Thymus (tissue), 11 donors: ENCODE data around the gene GNAO1. TPM values are rescaled to one million over a fixed set of nuclear protein-coding genes. Genes with fewer than 3 reads are reported as not detected.

ENCODE experiments used
- DNase-seq, 9 donors: peaks; one replicate each; pipeline ENCODE4 v3.0.0-alpha.2; 2013; ENCODE audit warnings: low spot score in 9 of 9, low read depth in 6 of 9, missing footprints in 1 of 9
- H3K27ac ChIP-seq, 2 donors: one replicate each; pipeline ENCODE4 v1.5.1; 2013; ENCODE audit warnings: control low read depth in 1 of 2, low read depth in 1 of 2, low read length in 1 of 2, mild to moderate bottlenecking in 1 of 2, moderate library complexity in 1 of 2
- H3K27me3 ChIP-seq, 2 donors: one replicate each; pipeline ENCODE4 v1.5.1; 2013; ENCODE audit warnings: low read length in 1 of 2; ENCODE audit not compliant: control insufficient read depth in 2 of 2, insufficient read depth in 1 of 2
- H3K36me3 ChIP-seq, 2 donors: one replicate each; pipeline ENCODE4 v1.5.1; 2013; ENCODE audit warnings: low read length in 1 of 2, mild to moderate bottlenecking in 1 of 2, moderate library complexity in 1 of 2; ENCODE audit not compliant: control insufficient read depth in 2 of 2, insufficient read depth in 2 of 2
- H3K4me1 ChIP-seq, 2 donors: one replicate each; pipeline ENCODE4 v1.5.1; 2013; ENCODE audit warnings: low read length in 2 of 2; ENCODE audit not compliant: control insufficient read depth in 2 of 2, insufficient read depth in 2 of 2
- H3K4me3 ChIP-seq, 2 donors: one replicate each; pipeline ENCODE4 v1.5.1; 2013; ENCODE audit warnings: low read length in 2 of 2, control low read depth in 1 of 2, mild to moderate bottlenecking in 1 of 2
- H3K9me3 ChIP-seq, 2 donors: one replicate each; pipeline ENCODE4 v1.5.1; 2013; ENCODE audit warnings: low read length in 1 of 2, mild to moderate bottlenecking in 1 of 2; ENCODE audit not compliant: control insufficient read depth in 2 of 2, insufficient read depth in 1 of 2
- WGBS: extraction: QIAGEN DNeasy Blood & Tissue Kit; methylation state at CpG from one replicate; pipeline ENCODE4 v1.1.7; 2013; 5-methylcytosine and 5-hydroxymethylcytosine counted together
- polyA plus RNA-seq: library from polyadenylated mRNA; stranded (reverse); fragments of 200-250 nt; gene quantifications from one replicate; pipeline ENCODE4 v1.2.3, GENCODE V29; 2013
- total RNA-seq: library from RNA; stranded (reverse); fragments of 120-200 nt; gene quantifications from one replicate; pipeline ENCODE4 v1.2.4, GENCODE V29; 2013
- donor health status: healthy.

Gene GNAO1
- total and polyA plus RNA-seq, 2 donors = 0.24 to 2.2 TPM

- no peaks in the 10 kb centered on the region for H3K27me3 ChIP-seq
- 97% methylated on average over 9 of the region's 9 CpGs for WGBS
- DNase-seq = no peak
- no peak overlapping the region for H3K27ac ChIP-seq
- no peaks in the 10 kb centered on the region for H3K9me3 ChIP-seq
- no peaks in the 10 kb centered on the region for H3K4me1 ChIP-seq
- H3K4me3 ChIP-seq = no peak overlapping the region
- no peaks in the 10 kb centered on the region for H3K36me3 ChIP-seq
Measured at GRCh38 chr16:56324406-56324805, 133.1 kb downstream of the GNAO1 start.

DNA sequence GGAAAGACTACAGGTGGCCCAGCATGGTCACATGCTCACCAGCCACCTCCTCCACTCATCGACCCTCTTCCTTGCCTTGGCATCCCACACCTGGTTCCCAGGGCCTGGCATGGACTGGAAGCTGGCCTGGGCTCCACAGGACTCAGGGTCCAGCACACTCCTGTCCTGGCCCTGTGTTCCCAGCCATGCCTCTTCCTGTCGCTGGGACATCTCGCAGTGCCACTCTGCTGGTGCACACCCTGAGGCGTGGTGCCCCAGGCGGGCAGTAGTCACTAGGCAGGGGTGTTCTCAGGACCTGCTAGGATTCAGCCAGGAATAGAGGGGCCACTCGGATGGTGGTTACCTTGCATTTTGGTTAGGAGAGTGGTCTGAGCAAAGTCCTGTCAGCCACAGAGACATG lies 134.7 kb downstream of the GNAO1 start:
- DNase-seq = no peak
- Histone ChIP-seq H3K4me1 (no peaks in the 10 kb centered on the region), H3K27me3 (no peaks in the 10 kb centered on the region), H3K4me3 (no peak overlapping the region), H3K9me3 (no peaks in the 10 kb centered on the region), H3K36me3 (no peaks in the 10 kb centered on the region), H3K27ac (no peak overlapping the region)
- 94% methylated on average over 6 of the region's 6 CpGs for WGBS

DNA sequence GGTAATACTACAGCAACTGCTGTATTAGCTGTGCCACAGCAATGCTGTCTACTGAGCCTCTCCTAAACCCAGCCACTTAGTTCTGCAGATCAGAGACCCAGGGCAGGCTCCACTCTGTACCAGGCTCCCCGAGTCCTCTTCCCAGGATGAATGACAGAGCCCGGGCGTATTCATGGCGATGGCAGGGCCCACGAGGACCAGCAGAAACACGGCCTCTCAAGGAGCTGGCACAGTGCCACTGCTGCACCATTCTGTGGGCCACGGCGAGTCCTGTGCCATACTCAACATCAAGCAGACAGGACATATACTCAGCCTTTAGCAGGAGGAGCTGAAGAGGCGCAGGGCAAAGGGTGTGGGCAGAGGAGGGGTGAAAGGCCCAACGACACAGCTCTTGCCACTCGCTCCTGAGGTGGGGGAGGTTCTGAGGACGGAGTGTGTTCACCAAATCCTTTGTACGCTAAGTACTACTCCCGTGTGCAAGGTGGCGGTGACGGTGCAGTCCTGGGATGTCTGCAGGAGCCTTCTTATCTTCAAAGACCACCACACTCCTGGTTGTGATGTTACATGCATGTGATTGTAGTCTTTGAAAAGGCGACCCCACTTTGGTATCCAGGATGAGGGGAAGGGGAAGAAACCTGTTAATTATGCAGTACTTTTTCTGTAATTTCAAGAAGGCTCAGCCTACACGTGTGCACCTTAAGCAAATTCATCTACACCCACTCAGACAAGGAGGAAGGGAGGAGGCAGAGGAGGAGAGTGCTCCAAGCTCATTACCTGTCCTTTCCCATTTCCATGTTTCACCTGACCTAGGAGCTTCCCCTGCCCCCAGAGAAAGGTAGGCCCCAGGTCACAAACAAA lies 136.0 kb downstream of the GNAO1 start:
- no peaks in the 10 kb centered on the region for H3K9me3 ChIP-seq
- no peaks in the 10 kb centered on the region for H3K27me3 ChIP-seq
- DNase-seq = no peak
- no peaks in the 10 kb centered on the region for H3K36me3 ChIP-seq
- WGBS = 95% methylated on average over 18 of the region's 18 CpGs
- no peaks in the 10 kb centered on the region for H3K4me1 ChIP-seq
- no peak overlapping the region for H3K4me3 ChIP-seq
- H3K27ac ChIP-seq = no peak overlapping the region

- DNase-seq = no peak
- Histone ChIP-seq H3K27ac (no peak overlapping the region), H3K9me3 (no peaks in the 10 kb centered on the region), H3K27me3 (no peaks in the 10 kb centered on the region), H3K4me3 (no peak overlapping the region), H3K4me1 (no peaks in the 10 kb centered on the region), H3K36me3 (no peaks in the 10 kb centered on the region)
- WGBS = 96% methylated on average over 6 of the region's 6 CpGs
Measured at GRCh38 chr16:56327929-56328258, 136.6 kb downstream of the GNAO1 start.

DNA sequence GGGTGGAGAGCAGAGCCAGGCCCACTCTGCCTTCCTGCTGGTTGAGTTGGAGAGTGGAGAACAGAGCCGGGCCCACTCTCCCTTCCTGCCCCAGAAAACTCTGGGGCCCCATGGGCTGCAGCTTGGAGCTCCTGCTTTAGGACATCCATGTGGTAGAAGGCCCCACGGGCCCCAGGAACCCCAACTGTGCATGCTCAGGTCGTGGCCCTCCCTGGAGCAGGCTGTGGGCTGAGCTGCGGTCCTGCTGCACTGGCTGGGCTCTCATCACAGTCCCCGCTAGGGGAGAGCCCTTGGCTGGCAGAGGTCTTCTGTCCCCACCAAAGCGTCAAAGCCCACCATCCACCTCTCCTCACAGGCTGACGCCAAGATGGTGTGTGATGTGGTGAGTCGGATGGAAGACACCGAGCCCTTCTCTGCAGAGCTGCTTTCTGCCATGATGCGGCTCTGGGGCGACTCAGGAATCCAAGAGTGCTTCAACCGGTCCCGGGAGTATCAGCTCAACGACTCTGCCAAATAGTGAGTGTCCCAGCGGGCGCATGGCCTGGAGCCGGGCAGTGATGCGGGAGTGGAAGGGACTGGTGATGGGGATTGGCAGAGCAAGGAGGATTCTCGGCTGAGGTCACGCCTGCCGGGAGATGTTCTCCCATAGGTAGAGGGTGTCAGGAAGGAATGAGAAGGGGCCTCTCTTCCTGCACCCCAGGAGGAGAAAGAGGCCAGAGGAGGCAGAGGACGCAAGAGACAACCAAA lies 137.2 kb downstream of the GNAO1 start:
- H3K9me3 ChIP-seq = no peaks in the 10 kb centered on the region
- H3K27me3 ChIP-seq = no peaks in the 10 kb centered on the region
- no peak overlapping the region for H3K27ac ChIP-seq
- H3K4me3 ChIP-seq = no peak overlapping the region
- 96% methylated on average over 22 of the region's 22 CpGs for WGBS
- H3K36me3 ChIP-seq = no peaks in the 10 kb centered on the region
- DNase-seq = no peak
- no peaks in the 10 kb centered on the region for H3K4me1 ChIP-seq

- H3K4me1 ChIP-seq = no peaks in the 10 kb centered on the region
- no peaks in the 10 kb centered on the region for H3K36me3 ChIP-seq
- no peak overlapping the region for H3K27ac ChIP-seq
- no peaks in the 10 kb centered on the region for H3K9me3 ChIP-seq
- no peak for DNase-seq
- WGBS = 94% methylated on average over 9 of the region's 9 CpGs
- no peak overlapping the region for H3K4me3 ChIP-seq
- no peaks in the 10 kb centered on the region for H3K27me3 ChIP-seq
Measured at GRCh38 chr16:56329887-56330286, 138.6 kb downstream of the GNAO1 start.

- Histone ChIP-seq H3K9me3 (no peaks in the 10 kb centered on the region), H3K36me3 (no peaks in the 10 kb centered on the region), H3K4me1 (no peaks in the 10 kb centered on the region), H3K27me3 (no peaks in the 10 kb centered on the region), H3K4me3 (no peak overlapping the region), H3K27ac (no peak overlapping the region)
- 90% methylated on average over 4 of the region's 4 CpGs for WGBS
- DNase-seq = no peak
Measured at GRCh38 chr16:56330476-56330875, 139.2 kb downstream of the GNAO1 start.

DNA sequence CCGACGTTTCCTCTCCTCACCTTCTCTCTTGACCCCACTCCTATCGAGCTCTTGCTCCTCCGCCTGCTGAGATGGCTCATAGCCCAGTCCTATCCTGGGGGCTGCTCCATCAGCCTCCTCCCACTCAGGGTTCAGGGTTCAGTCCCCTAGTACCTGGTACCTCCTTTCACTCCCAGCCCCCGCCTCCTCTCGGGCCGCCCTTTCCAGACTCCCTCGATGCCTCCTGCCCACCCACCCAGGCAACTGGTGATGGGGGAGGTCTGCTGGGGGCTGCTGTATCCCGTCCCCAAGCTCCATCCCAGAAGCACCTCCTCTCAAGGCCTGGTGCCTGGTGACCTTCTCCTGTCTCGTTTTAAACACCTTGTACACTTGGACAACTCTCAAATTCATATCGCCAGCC lies 140.1 kb downstream of the GNAO1 start:
- Histone ChIP-seq H3K9me3 (no peaks in the 10 kb centered on the region), H3K27me3 (no peaks in the 10 kb centered on the region), H3K4me1 (no peaks in the 10 kb centered on the region), H3K4me3 (no peak overlapping the region), H3K27ac (no peak overlapping the region), H3K36me3 (no peaks in the 10 kb centered on the region)
- no peak for DNase-seq
- 95% methylated on average over 11 of the region's 11 CpGs for WGBS

DNA sequence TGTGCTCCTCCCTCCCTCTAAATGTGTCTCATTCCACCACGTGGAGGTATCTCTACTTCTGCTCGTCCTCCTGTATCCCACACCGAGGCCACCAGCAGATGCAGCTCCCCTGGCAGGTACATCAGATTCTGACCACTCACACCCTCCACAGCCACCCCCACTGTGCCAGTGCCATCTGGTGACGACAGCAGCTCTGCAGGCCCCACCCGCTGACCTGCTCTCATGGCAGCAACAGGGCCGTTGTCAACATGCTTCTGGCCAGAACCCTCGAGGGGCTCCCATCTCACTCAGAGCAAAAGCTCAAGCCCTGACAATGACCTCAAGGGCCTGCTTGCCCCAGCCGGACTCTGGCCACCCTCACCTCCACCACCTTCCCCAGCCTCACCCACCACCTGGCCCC lies 140.6 kb downstream of the GNAO1 start:
- no peak overlapping the region for H3K4me3 ChIP-seq
- H3K4me1 ChIP-seq = no peaks in the 10 kb centered on the region
- no peak overlapping the region for H3K27ac ChIP-seq
- no peaks in the 10 kb centered on the region for H3K27me3 ChIP-seq
- no peaks in the 10 kb centered on the region for H3K36me3 ChIP-seq
- no peak for DNase-seq
- H3K9me3 ChIP-seq = no peaks in the 10 kb centered on the region
- 94% methylated on average over 8 of the region's 8 CpGs for WGBS
